HL-60 (cell line): ENCODE measurements around the gene RERE.

Experiments
- DNase-seq, 2 experiments: peaks; one replicate each; pipeline ENCODE4 v3.0.0-alpha.2; 2010 to 2020; ENCODE audit warnings: low read depth in 1 of 2, low spot score in 1 of 2
- H3K27ac ChIP-seq: fragments of 250-450 bp; sonication (Bioruptor Pico); replicated peaks from 2 replicates; pipeline ENCODE4 v1.5.1; 2020; ENCODE audit warnings: mild to moderate bottlenecking, moderate library complexity
- H3K27me3 ChIP-seq: fragments of 250-450 bp; sonication (Bioruptor Pico); 2 replicates; pipeline ENCODE4 v1.5.1; 2021; ENCODE audit warnings: mild to moderate bottlenecking, moderate library complexity; ENCODE audit not compliant: insufficient read depth, poor library complexity, severe bottlenecking
- H3K4me3 ChIP-seq: replicated peaks from 2 replicates; pipeline ENCODE4 v1.5.1; 2011; ENCODE audit warnings: mild to moderate bottlenecking, control low read depth, low read length; ENCODE audit not compliant: insufficient read depth
- CTCF ChIP-seq: IDR thresholded peaks from one replicate; pipeline ENCODE4 v1.5.1; 2011; ENCODE audit warnings: low read length, control low read depth, inconsistent platforms; ENCODE audit not compliant: insufficient read depth
- GABPA ChIP-seq: IDR thresholded peaks from 2 replicates; pipeline ENCODE4 v1.6.1; 2012; ENCODE audit warnings: low read depth
- POLR2AphosphoS5 ChIP-seq: IDR thresholded peaks from 2 replicates; pipeline ENCODE4 v1.6.1; 2012; ENCODE audit warnings: low read depth
- REST ChIP-seq: IDR thresholded peaks from 2 replicates; pipeline ENCODE4 v1.6.1; 2012; ENCODE audit warnings: low read depth; ENCODE audit not compliant: insufficient replicate concordance
- SPI1 ChIP-seq: IDR thresholded peaks from 2 replicates; pipeline ENCODE4 v1.6.1; 2012; ENCODE audit warnings: low read depth, mild to moderate bottlenecking, borderline replicate concordance

The RERE gene

GRCh38 chr1:8685463-8685862, 132.0 kb downstream of the RERE start:
- TF ChIP-seq REST (no peak), POLR2AphosphoS5 (no peak), SPI1 (no peak), GABPA (no peak), CTCF (no peak)
- no peaks in the 10 kb centered on the region for H3K27me3 ChIP-seq
- no peak overlapping the region for H3K4me3 ChIP-seq
- no peak overlapping the region for H3K27ac ChIP-seq
- DNase-seq, result no peak

- no peak for TF ChIP-seq POLR2AphosphoS5
- TF ChIP-seq GABPA, result no peak
- no peak for TF ChIP-seq SPI1
- no peak for TF ChIP-seq REST
- no peak for TF ChIP-seq CTCF
- Histone ChIP-seq H3K27ac (no peak overlapping the region), H3K27me3 (no peaks in the 10 kb centered on the region), H3K4me3 (no peak overlapping the region)
- DNase-seq, result no peak
Observed at GRCh38 chr1:8684590-8684989, 132.8 kb downstream of the RERE start.

- Histone ChIP-seq H3K27me3 (no peaks in the 10 kb centered on the region), H3K4me3 (no peak overlapping the region), H3K27ac (no peak overlapping the region)
- TF ChIP-seq POLR2AphosphoS5, result no peak
- no peak for TF ChIP-seq CTCF
- no peak for TF ChIP-seq SPI1
- no peak for TF ChIP-seq REST
- no peak for TF ChIP-seq GABPA
- DNase-seq, result no peak
Observed at GRCh38 chr1:8682573-8682972, 134.9 kb downstream of the RERE start.
